Ectodermal cell (in vitro differentiated cells): ENCODE measurements around the gene KIFC3.

Experiments
- H3K27ac ChIP-seq: 2 replicates; pipeline ENCODE4 v1.7.0; 2013; ENCODE audit warnings: mild to moderate bottlenecking, low read depth, low read length; ENCODE audit not compliant: insufficient read depth, poor library complexity, severe bottlenecking
- H3K27me3 ChIP-seq: 2 replicates; pipeline ENCODE4 v1.7.0; 2013; ENCODE audit warnings: mild to moderate bottlenecking, low read length; ENCODE audit not compliant: insufficient read depth, control insufficient read depth, poor library complexity, severe bottlenecking
- H3K36me3 ChIP-seq: one replicate; pipeline ENCODE4 v1.7.0; 2013; ENCODE audit warnings: low read length; ENCODE audit not compliant: control insufficient read depth, insufficient read depth
- H3K4me1 ChIP-seq: one replicate; pipeline ENCODE4 v1.7.0; 2013; ENCODE audit warnings: low read length; ENCODE audit not compliant: control insufficient read depth, insufficient read depth
- H3K4me3 ChIP-seq: 2 replicates; pipeline ENCODE4 v1.7.0; 2013; ENCODE audit warnings: low read depth, low read length, control low read depth; ENCODE audit not compliant: insufficient read depth
- H3K9me3 ChIP-seq: 2 replicates; pipeline ENCODE4 v1.7.0; 2013; ENCODE audit warnings: mild to moderate bottlenecking, low read length, moderate library complexity; ENCODE audit not compliant: control insufficient read depth
- WGBS, 2 experiments: methylation state at CpG; one replicate each; pipeline ENCODE4 v1.1.7; 2013; ENCODE audit warnings: missing lambda C conversion rate in 2 of 2; 5-methylcytosine and 5-hydroxymethylcytosine counted together

KIFC3 gene

DNA sequence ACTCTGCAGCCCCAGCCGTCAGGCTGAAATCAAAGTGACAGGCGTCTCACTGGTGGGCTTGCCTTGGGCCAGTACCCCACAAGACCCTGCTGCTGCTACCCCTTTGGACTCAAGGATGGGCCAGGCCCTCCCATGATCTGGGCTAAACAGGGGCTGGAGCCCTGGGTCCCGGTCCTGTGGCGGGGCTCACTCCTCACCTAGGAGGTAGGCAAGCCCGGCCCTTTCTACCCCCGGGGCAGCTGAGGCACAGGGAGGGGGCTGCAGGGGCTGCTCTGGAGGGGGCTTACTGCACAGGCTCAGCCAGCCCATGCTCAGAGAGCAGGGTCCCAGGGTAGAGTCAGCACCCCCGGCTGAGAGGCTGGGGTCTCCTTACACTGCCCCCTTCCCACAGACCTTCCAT, 43.2 kb downstream of the KIFC3 start:
- Histone ChIP-seq H3K4me1 (peaks cover 5% of the 10 kb centered on the region), H3K36me3 (no peaks in the 10 kb centered on the region), H3K4me3 (no peak overlapping the region), H3K9me3 (no peaks in the 10 kb centered on the region), H3K27me3 (no peaks in the 10 kb centered on the region), H3K27ac (no peak overlapping the region)
- WGBS, 2 experiments: 89 to 91% methylated on average over 7 of the region's 7 CpGs

DNA sequence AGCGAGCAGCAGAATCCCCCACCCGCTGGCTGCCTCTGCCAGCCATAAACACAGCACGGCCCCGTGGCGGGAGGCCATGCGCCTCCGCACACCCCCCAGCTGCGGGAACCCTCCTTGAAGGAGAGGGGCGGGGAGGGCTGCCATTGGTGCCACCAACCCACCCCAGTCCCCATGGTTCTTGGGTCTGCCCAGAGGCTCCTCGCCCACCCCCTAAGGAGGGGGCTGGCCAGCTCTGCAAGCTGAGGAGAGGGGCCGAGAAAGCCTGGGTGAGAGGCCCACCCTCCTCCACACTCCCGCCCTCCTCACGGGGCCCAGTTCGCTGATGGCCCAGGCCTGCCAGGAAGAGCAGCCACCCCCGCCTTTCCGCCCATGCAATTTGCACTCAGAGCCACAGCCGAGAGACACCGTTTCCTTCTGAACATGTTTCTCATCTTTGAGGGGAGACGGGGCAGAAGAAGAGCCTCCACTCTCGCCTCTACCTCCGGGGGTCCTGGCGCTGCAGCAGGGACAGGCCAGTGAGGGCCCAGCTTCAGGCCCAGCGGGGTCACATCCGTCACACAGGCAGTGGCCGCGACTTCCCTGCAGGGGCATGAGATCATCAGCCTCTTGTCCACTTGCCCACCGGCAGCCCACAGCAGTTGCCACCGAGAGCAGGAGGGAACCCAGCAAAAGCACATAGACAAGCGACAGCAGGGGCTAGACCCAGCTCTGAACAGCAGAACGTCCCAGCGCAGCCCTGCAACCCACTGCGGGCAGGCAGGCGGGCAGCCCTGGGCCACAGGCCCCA, 43.8 kb downstream of the KIFC3 start:
- no peaks in the 10 kb centered on the region for H3K27me3 ChIP-seq
- peaks cover 5% of the 10 kb centered on the region for H3K4me1 ChIP-seq
- WGBS, 2 experiments: 89 to 90% methylated on average over 33 of the region's 33 CpGs
- no peaks in the 10 kb centered on the region for H3K9me3 ChIP-seq
- no peak overlapping the region for H3K27ac ChIP-seq
- no peaks in the 10 kb centered on the region for H3K36me3 ChIP-seq
- no peak overlapping the region for H3K4me3 ChIP-seq

DNA sequence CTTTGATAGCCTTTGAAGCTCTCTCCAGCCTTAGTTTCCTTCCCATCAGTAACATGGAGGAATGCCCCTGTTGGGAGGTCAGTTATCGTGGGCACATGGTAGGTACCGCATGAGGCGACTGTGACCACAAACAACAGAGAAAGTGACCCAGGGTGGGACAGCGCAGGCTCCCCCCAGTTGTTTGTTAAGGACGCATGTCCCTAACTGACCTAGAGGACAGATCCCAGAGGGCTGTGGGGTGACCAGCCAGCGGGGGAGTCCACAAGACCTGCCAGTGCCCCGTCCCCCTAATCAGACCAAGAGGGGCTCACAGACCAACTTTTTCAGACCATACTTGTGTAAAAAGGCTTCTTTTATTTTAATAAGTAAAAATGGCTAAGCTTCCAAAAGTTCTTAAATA, 44.4 kb downstream of the KIFC3 start:
- H3K4me1 ChIP-seq: peaks cover 3% of the 10 kb centered on the region
- H3K36me3 ChIP-seq: no peaks in the 10 kb centered on the region
- H3K4me3 ChIP-seq: no peak overlapping the region
- no peaks in the 10 kb centered on the region for H3K27me3 ChIP-seq
- no peaks in the 10 kb centered on the region for H3K9me3 ChIP-seq
- 96 to 97% methylated on average over 7 of the region's 7 CpGs for WGBS, 2 experiments
- no peak overlapping the region for H3K27ac ChIP-seq

DNA sequence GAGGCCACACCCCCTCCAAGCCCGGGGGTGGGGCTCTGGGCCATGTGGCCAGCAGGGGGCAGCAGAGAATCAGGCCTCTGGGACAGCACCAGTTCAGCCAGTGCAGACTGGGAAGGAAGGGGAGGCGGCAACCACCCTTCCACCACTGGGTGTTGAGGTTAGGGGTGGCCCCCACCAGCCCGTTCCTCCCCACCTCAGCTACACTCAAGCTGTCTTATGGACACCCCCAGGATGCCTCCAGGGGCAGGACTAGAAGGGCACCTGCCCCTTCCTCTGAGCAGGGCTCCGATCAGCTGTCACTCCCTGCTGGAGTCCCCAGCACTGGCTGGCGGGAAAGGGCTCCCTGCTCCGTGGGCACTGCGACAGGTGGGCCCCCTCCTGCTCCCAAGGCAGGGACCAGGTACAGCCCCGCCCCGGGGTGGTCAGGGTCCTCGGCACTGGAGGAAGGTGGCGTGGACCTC, 44.9 kb downstream of the KIFC3 start:
- Histone ChIP-seq H3K36me3 (no peaks in the 10 kb centered on the region), H3K27ac (no peak overlapping the region), H3K27me3 (no peaks in the 10 kb centered on the region), H3K9me3 (no peaks in the 10 kb centered on the region), H3K4me3 (no peak overlapping the region), H3K4me1 (no peaks in the 10 kb centered on the region)
- 68 to 69% methylated on average over 10 to 11 of the region's 11 CpGs for WGBS, 2 experiments

DNA sequence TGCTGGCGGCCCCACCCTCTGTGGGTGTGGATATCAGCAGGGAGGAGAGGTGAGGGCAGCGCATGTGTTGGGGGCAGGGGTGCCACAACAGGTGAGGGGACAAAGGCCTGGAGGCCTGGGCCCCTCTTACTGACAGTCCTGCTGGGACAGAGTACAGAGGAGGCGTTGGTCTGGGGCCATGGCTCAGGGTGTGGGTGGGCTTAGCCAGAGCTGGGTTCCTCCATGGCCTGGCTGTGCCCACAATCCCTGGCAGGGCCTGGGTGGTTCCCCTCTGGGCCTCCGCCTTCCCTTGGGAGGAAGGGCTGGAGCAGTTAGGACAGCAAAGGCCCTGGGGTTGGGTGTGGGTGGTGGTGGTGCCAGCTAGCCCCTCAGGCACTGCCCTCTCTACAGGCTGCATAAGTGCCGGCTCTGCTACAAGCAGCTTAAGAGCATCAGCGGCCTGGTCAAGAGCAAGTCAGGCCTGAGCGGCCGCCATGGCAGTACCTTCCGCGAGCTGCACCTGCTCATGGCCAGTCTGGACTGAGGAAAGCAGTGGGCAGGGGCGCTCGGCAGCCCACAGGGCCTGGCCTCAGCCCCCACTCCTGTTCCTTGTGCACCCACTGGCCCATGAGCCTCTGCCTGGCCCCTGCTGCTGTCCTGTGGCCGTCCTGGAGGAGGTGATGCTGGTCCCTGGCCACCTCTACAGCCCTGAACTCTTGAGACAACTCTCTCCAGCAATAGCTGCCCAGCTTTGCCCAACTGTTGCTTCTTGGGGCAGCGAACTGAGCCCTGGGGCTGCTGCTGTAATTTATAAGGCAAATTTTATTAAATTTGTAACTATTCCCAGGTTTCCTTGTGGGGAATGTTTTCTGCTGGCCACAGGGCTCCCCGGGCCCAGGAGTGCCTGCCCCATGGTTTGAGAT, 45.6 kb downstream of the KIFC3 start:
- Histone ChIP-seq H3K9me3 (no peaks in the 10 kb centered on the region), H3K27ac (no peak overlapping the region), H3K36me3 (no peaks in the 10 kb centered on the region), H3K4me1 (no peaks in the 10 kb centered on the region), H3K4me3 (no peak overlapping the region), H3K27me3 (no peaks in the 10 kb centered on the region)
- WGBS, 2 experiments: 89 to 93% methylated on average over 14 to 15 of the region's 15 CpGs

DNA sequence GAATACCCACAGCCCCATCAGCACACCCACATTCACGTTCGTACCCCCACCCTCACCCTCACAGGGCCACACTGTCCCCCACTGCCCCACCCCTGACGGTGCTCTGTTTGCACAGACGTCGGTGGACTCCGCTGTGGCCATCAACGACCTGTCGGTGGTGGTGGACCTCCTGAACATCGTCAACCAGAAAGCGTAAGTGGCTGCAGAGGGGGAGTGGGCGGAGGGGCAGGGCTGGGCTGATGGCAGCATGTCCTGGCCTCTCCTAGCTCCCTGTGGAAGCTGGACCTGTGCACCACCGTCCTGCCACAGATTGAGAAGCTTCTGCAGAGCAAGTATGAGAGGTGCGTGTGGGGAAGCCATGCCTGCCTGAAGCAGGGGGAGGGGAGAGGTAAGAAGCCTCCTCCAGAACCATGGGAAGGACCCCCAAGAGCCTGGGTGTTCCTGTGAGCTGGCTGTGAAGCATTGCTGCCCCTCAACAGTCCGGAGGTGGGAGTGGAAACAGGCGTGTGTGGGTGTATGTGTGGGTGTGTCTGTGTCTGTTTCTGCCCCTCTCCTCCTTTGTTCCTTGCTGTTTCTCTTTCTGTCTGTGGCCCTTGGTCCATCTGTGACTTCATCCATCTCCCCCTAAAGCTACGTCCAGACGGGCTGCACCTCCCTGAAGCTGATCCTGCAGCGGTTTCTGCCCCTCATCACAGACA, 46.4 kb downstream of the KIFC3 start:
- H3K4me3 ChIP-seq: no peak overlapping the region
- WGBS, 2 experiments: 95 to 96% methylated on average over 18 of the region's 18 CpGs
- no peaks in the 10 kb centered on the region for H3K9me3 ChIP-seq
- H3K4me1 ChIP-seq: no peaks in the 10 kb centered on the region
- no peak overlapping the region for H3K27ac ChIP-seq
- no peaks in the 10 kb centered on the region for H3K36me3 ChIP-seq
- no peaks in the 10 kb centered on the region for H3K27me3 ChIP-seq

DNA sequence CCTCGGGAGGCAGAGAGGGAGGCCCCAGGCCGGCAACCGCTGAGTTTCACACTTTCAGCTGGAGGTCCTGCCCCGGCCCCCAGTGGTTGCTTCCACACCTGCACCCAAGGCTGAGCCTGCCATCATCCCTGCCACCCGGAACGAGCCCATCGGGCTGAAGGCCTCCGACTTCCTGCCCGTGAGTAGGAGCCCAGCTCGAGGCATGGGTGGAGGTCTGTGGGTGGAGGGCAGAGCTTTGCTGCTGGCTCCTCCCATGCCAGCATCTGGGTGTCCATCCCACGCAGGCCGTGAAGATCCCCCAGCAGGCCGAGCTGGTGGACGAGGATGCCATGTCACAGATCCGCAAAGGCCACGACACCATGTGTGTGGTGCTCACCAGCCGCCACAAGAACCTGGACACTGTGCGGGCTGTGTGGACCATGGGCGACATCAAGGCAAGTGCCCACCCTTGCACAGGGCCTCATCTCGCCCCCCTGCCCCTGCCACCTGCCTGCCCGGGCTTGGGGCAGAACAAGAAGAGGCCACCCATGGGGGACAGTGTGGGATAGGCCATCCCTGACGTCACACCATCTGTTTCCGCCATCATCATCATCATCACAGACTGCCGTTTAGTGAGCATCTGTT, 47.1 kb downstream of the KIFC3 start:
- Histone ChIP-seq H3K4me1 (no peaks in the 10 kb centered on the region), H3K27me3 (no peaks in the 10 kb centered on the region), H3K36me3 (no peaks in the 10 kb centered on the region), H3K9me3 (no peaks in the 10 kb centered on the region), H3K27ac (no peak overlapping the region), H3K4me3 (no peak overlapping the region)
- whole genome bisulfite sequencing, 2 experiments: 92 to 93% methylated on average over 24 of the region's 24 CpGs

DNA sequence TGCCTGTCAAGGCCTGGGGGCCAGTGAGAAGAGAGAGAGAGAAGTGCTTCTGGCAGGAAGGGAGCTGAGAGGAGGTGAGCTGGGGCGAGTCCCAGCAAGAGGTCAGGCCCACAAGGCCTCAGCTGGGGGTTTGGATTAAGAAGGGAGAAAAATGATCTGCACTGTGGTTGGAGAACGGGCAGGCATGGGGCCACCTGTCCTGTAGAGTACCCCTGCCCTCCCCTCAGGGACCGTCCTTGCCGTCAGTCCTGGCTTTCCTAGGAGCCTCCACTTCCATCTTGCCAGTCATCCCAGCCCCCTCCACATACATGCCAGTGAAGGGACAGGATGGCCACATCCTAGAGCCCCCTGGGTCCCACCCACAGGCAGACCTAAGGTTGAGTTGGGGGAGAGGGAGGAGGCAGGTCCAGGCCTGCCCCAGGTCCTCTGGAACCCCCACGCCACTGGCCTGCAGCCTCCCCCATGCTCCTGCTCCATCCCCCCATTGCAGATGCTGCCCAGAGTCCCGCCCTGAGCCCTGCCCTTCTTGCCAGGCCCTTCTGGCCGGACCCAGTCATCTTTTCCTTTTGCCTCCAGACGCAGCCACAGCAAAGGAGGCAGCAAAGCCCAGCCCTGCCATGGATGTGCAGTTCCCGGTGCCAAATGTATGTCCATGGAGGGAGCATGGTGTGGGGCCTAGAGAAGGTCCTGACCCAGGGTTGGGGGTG, 47.8 kb downstream of the KIFC3 start:
- Histone ChIP-seq H3K36me3 (no peaks in the 10 kb centered on the region), H3K27me3 (no peaks in the 10 kb centered on the region), H3K4me3 (no peak overlapping the region), H3K9me3 (no peaks in the 10 kb centered on the region), H3K27ac (no peak overlapping the region), H3K4me1 (no peaks in the 10 kb centered on the region)
- WGBS, 2 experiments: 84 to 86% methylated on average over 9 of the region's 9 CpGs

DNA sequence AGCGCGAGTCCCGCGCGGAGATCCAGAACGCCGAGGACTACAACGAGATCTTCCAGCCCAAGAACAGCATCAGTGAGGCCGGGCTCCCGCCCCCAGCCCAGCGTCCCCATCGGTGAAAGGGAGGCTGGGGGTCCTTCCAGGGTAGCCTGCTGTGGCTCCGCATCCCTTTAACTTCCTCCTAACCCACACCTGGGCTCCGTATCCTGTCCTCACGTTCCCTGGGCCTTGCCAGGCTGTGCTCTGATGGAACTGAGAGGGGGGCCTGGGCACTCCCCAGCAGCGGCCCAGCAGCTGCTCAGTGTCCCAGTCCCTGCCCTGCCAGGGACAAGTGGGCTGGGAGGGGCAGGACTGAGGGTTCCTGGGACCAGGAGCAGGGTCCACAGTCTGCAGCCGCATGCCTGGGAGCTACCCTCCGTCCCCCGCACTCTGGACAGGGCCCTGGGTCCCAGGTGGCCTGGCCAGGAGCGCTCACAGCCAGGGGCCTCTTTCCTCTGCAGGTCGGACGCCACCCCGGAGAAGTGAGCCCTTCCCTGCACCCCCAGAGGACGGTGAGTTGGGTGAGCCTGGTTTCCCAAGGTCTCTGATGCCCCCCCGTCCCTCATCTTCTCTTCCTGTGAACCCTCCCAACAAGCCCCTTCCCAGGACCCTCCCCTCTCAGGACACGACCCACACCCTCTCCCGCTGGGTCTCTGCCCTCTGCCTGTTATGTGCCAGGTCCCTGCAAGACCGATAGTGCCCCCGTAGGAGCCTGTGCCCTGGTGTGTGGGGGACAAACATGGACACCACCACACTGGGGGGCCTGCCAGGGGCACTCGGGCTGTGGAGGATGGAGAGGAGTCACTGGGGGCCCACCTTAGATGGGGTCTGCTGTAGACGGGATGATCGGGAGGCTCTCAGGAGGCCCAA, 48.6 kb downstream of the KIFC3 start:
- H3K27me3 ChIP-seq: no peaks in the 10 kb centered on the region
- no peak overlapping the region for H3K4me3 ChIP-seq
- H3K36me3 ChIP-seq: no peaks in the 10 kb centered on the region
- H3K27ac ChIP-seq: no peak overlapping the region
- H3K9me3 ChIP-seq: no peaks in the 10 kb centered on the region
- 93 to 95% methylated on average over 32 of the region's 32 CpGs for WGBS, 2 experiments
- H3K4me1 ChIP-seq: no peaks in the 10 kb centered on the region
